Panc1 (cell line): Measurements from ENCODE around the gene NEMF. TPM values are rescaled to one million over a fixed set of nuclear protein-coding genes. Genes with fewer than 3 reads are reported as not detected.

Experiments
- ATAC-seq: fragments of 200-7000 bp; cut with Tn5 transposase; 2 replicates; pipeline ENCODE4 v1.9.1; 2020; ENCODE audit warnings: mild to moderate bottlenecking, moderate library complexity
- BruUV-seq: library from RNA; stranded (reverse); fragments of 400-500 nt; replicated peaks from 2 replicates; lab custom pipeline; 2021; lab: Mats Ljungman, UMichigan
- CTCF ChIA-PET: fragments of 300-600 bp; sonication (Branson Sonifier 250); formaldehyde crosslinking; loops from one replicate; lab custom pipeline; 2022; ENCODE audit warnings: antibody characterized with exemption; lab: Charles Lee
- POLR2A ChIA-PET: fragments of 300-600 bp; sonication (Branson Sonifier 250); formaldehyde crosslinking; loops from one replicate; lab custom pipeline; 2022; ENCODE audit warnings: antibody characterized with exemption; lab: Charles Lee
- DNase-seq: peaks from one replicate; pipeline ENCODE4 v3.0.0-alpha.2; 2010; ENCODE audit warnings: low read depth, low spot score
- H3K27ac ChIP-seq: 2 replicates; pipeline ENCODE4 v1.5.1; 2011; ENCODE audit warnings: mild to moderate bottlenecking, low read length, inconsistent platforms
- H3K27me3 ChIP-seq: fragments of 200-500 bp; sonication (Bioruptor generic); 2 replicates; pipeline ENCODE4 v1.6.0; 2014; ENCODE audit warnings: low read length, inconsistent platforms; ENCODE audit not compliant: control insufficient read depth, insufficient read depth
- H3K36me3 ChIP-seq: fragments of 200-500 bp; sonication (Bioruptor generic); 2 replicates; pipeline ENCODE4 v1.5.1; 2014; ENCODE audit warnings: inconsistent platforms, mild to moderate bottlenecking, low read length, moderate library complexity; ENCODE audit not compliant: control insufficient read depth, insufficient read depth
- H3K4me1 ChIP-seq: 2 replicates; pipeline ENCODE4 v1.5.1; 2011; ENCODE audit warnings: inconsistent platforms, mild to moderate bottlenecking, low read length, moderate library complexity; ENCODE audit not compliant: control insufficient read depth, insufficient read depth
- H3K4me3 ChIP-seq, 2 experiments: 2 replicates each; pipeline ENCODE4 v1.5.1; 2011 to 2012; ENCODE audit warnings: low read depth in 2 of 2, low read length in 2 of 2, mild to moderate bottlenecking in 2 of 2, inconsistent platforms in 1 of 2, moderate library complexity in 1 of 2
- H3K9me3 ChIP-seq: fragments of 200-500 bp; sonication (Bioruptor generic); 2 replicates; pipeline ENCODE4 v1.5.1; 2014; ENCODE audit warnings: low read depth, mild to moderate bottlenecking, inconsistent platforms, low read length, moderate library complexity; ENCODE audit not compliant: control insufficient read depth, insufficient read depth
- CTCF ChIP-seq: fragments of 450-650 bp; IDR thresholded peaks from 2 replicates; pipeline ENCODE4 v1.5.1; 2017; ENCODE audit warnings: mild to moderate bottlenecking
- POLR2AphosphoS5 ChIP-seq: IDR thresholded peaks from 2 replicates; pipeline ENCODE4 v1.6.1; 2012; ENCODE audit warnings: mild to moderate bottlenecking, low read depth, low read length, moderate library complexity
- REST ChIP-seq, 2 experiments: IDR thresholded peaks; 2 replicates each; pipeline ENCODE4 v1.6.1; 2011 to 2012; ENCODE audit warnings: low read depth in 2 of 2, control low read depth in 1 of 2, low read length in 1 of 2, mild to moderate bottlenecking in 1 of 2, moderate library complexity in 1 of 2; ENCODE audit not compliant: insufficient read depth in 1 of 2
- SIN3A ChIP-seq: IDR thresholded peaks from 2 replicates; pipeline ENCODE4 v1.6.1; 2012; ENCODE audit warnings: low read depth, mild to moderate bottlenecking, low read length, moderate library complexity, borderline replicate concordance; ENCODE audit not compliant: insufficient read depth
- TCF7L2 ChIP-seq: IDR thresholded peaks from 2 replicates; pipeline ENCODE4 v1.6.1; 2011; ENCODE audit warnings: mild to moderate bottlenecking, low read depth, low read length, inconsistent platforms
- in situ Hi-C: cut with HindIII; loops from 2 replicates; pipeline ENCODE4 v1.10.0; 2016; ENCODE audit warnings: low sequenced_read_pairs, low pct_unique_long_range_greater_than_20kb
- intact Hi-C: fragments of 100-400 bp; cut with micrococcal nuclease; formaldehyde crosslinking; loops from one replicate; pipeline ENCODE4 v1.10.0; 2022; ENCODE audit not compliant: unreplicated experiment
- total RNA-seq: library from RNA; stranded (reverse); gene quantifications from one replicate; pipeline ENCODE4 v1.2.1, GENCODE V29; 2021; ENCODE audit not compliant: unreplicated experiment

The NEMF gene
- total RNA-seq, 1 experiment from 2014 or later: 38.3 TPM

GRCh38 chr14:49761839-49762551 lies 90.6 kb downstream of the NEMF start:
- ChIA-PET CTCF (no interaction called here), POLR2A (no interaction called here)
- no peaks in the 10 kb centered on the region for H3K9me3 ChIP-seq
- H3K27me3 ChIP-seq: no peaks in the 10 kb centered on the region
- no peak overlapping the region for H3K27ac ChIP-seq
- in situ Hi-C loops (no loop called here), intact Hi-C loops (no loop called here)
- BruUV-seq: no TSS peak
- ATAC-seq: no peak
- H3K4me3 ChIP-seq: no peak overlapping the region
- DNase-seq: no peak
- peaks cover 2% of the 10 kb centered on the region; the same call in 1 of the 2 replicates for H3K4me1 ChIP-seq
- TF ChIP-seq TCF7L2 (no peak), SIN3A (no peak), POLR2AphosphoS5 (no peak), REST (IDR thresholded peaks at IDR 0.05; ENCODE audit: insufficient read depth in 1 of 2, low read depth in 2 of 2, low read length in 1 of 2) (no peak), CTCF (no peak)
- H3K36me3 ChIP-seq: no peaks in the 10 kb centered on the region

- no peaks in the 10 kb centered on the region for H3K27me3 ChIP-seq
- no peaks in the 10 kb centered on the region for H3K9me3 ChIP-seq
- TF ChIP-seq SIN3A: no peak
- TF ChIP-seq CTCF: no peak
- TF ChIP-seq POLR2AphosphoS5: no peak
- no peak for TF ChIP-seq TCF7L2
- TF ChIP-seq REST (IDR thresholded peaks at IDR 0.05; ENCODE audit: insufficient read depth in 1 of 2, low read depth in 2 of 2, low read length in 1 of 2): no peak
- POLR2A ChIA-PET: no interaction called here
- in situ Hi-C loops: no loop called here
- ATAC-seq: no peak
- no peaks in the 10 kb centered on the region for H3K36me3 ChIP-seq
- DNase-seq: no peak
- H3K4me3 ChIP-seq: no peak overlapping the region
- H3K4me1 ChIP-seq: no peaks in the 10 kb centered on the region
- CTCF ChIA-PET: no interaction called here
- BruUV-seq: no TSS peak
- no peak overlapping the region for H3K27ac ChIP-seq
- intact Hi-C loops: no loop called here
Observed at GRCh38 chr14:49755378-49755777, 97.2 kb downstream of the NEMF start.
